HS-27A (cell line): ENCODE data around the gene TMEM92.
"Not testable (repeated sequence)": the region's sequence is repeated elsewhere in the genome, so short reads cannot be mapped to it uniquely, and the experiment has no call there.

Experiments used
- DNase-seq: peaks from one replicate; pipeline ENCODE4 v3.0.0-alpha.2; 2012; ENCODE audit warnings: low read depth, missing footprints

The TMEM92 gene

DNA sequence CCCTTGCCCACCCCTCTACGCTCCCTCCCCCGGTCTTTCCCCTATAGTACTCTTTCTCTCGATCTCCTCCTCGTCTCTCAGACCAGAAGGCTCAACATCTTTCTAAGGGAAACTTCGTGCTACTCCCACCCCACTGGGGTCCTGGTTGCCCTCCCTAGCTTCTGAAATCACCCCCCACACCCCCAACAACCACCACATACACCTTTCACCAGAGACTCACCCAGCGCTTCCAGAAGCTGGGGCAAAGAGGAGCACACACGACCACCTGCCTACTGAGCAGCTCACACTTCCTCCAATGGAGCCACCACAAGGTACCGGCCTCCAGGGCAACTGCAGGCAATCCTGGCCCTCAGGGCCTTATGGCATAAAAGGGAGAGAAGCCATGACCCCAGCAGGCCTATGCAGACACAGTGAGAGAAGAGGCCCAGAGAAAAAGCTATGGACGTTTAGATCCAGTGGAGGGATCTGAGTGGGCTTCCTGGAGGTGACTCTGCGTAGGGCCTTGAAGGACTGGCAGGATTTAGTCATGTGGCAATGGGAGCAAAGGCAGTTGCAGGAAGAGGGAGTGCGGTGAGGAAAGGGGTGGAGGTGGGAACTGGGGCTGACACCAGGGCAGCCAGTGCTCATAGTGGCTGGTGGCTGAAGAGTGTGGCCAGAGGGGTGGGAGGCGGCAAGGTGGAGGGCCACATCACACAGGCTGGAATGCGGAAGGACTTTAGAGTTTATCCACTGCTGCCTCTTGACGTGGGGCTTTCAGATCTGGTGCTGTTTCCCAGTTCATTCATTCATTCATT is 12.1 kb upstream of the TMEM92 start:
- no peak for DNase-seq

DNA sequence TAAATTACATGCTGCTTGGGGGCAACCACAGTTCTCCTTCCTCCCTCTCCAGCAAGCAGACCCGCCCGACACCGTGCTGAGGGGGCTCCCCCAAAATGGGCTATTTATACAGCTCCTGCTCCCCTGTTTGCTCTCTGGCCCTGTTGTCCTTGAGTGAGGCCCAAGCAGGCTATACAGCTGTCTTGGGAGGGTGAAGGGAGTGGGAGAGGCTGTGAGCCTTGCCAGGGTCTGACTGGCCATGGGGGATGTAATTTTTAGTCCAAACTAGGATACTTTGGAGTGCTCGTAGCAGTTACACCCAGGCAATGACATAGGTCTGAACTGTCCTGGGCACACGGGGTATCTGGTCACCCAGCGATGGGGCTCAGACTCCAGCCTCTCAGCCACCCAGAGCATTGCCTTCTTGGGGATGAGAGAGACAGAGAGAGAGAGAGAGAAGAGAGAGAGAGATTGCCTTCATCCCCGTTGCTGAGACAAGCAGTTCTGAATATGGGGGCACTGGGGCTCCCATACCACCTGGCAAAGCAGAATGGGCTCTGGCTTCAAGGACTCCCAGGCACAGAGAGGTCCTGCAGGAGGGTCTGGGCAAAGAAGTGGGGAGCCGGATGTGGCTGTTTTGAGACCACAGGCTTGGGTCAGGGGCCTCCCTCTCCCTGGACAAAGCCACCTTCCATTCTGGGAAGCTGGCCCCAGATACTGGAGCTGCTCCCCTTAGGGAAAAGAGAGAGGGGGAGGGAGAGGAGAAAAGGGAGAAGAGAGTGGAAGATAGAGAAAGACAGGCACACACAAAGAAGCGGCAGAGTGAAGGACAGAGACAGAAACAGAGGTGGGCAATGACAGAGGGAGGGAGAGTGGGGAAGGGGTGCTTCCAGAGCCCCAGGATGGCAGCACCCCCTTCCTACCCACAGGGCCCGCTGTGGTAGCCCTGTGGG is 10.7 kb upstream of the TMEM92 start:
- DNase-seq, result no peak

GRCh38 chr17:50264263-50265113 is 9.8 kb upstream of the TMEM92 start:
- DNase-seq, result no peak

- no peak for DNase-seq
Observed at GRCh38 chr17:50265212-50265611, 9.1 kb upstream of the TMEM92 start.

DNA sequence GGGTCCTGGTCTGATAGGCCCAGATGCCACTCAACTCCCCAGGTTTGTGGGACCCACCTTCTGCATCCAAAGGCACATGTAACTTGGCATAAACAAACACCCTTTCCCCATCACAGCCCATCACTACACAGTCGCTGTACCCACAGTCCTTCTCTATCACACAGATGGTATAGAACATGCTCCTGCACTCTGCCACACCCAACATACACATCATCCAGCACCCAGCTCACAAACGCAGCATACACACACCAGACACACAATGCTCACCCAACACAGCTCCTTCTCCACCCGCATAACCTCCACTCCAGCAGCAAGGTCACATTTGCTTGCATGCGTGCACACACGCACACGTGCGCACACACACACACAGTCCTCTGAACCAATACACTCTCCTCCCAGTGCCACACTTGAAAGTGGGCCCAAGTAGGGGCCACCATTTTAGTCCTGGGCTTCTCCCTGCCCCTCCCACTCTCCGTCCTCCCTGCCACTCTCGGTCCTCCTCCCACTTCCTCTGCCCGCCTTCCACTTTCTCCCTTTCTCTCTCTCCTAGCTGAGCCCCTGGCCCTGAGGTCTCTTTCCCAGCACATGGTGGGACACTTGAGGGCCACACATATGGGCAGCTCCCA is 8.5 kb upstream of the TMEM92 start:
- DNase-seq, result no peak

- DNase-seq, result peak; percentile 45
Observed at GRCh38 chr17:50266384-50267073, 7.7 kb upstream of the TMEM92 start.

DNA sequence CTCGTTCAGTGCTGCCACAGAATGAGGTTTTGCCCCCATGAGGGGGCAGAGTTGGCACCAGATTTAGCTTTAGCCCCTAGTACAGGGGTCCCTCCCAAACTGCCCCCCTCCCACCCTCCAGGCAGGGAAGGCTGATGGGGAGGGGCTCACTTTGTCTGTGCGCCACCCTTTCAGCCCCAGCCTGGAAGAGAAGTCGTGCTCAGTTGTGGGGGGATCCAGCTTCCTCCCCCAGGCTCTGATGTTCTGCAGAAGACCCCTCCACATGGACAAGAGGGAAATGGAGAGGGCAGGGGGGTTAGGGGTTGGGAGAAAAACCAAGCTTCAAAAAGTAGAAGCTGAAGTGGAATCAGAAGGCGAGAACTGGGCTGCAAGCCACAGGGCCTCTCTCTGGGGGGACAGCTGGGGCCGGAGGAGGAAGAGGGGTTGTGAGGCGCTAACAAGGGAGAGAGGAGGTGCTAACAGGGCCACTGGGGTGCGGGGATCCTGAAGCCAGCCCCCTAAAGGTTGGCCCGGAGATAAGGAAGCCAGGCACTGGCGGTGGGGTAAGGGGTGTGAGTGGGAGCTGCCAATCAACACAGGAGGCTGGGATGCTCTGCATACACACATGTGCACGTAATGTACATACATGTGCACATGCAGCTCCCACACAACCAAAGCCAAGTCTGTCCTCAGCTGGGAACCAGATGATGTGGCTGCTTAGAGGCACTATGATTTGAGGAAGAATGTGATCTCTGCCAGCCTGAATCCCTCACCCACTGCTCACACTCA is 7.0 kb upstream of the TMEM92 start:
- no peak for DNase-seq

GRCh38 chr17:50268026-50268425 is 6.2 kb upstream of the TMEM92 start:
- no peak for DNase-seq

- no peak for DNase-seq
Observed at GRCh38 chr17:50268743-50269275, 5.5 kb upstream of the TMEM92 start.

DNA sequence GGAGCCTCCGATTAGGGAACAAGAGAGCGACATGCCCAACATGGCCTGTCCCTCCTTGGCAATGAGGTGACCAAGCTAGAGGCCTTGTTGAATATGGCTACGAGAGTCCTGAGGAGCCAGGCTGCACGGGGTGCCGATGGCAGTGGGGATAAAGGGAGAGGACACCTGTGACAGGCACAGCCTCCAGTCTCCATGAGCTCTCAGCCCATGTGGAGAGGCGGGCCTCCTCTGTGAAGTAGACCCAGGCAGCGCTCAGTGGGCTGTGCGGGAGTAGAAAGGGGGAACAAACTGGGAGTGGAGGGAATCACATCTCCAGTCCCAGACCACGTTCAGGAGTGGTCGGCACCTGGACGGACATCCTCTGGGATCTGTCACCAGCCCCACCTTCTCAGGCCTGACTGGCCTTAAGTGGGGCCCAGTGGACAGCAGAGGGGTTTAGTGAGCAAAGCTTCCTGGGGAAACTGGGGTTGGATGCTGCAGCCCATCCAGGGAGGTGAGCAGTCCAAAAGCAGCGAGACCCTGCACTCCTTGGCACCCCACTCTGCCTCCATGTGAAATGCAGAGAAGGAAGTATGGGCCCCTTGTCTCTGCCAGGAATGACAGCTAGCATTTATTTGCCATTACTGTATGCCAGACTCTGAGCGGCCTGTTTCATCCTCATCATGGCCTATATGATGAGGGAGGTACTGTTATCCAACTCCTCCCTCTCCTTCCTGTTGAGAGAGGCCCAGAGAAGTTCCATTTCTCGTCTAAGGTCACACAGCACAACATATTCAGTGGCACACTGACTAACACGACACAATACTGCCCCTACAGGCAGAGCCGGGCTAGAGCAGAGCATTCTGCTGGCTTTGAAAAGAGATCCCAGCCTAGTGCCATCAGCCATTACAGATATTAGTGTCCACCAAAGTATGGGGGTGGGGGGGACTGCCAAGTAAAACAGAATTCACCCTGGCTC is 4.5 kb upstream of the TMEM92 start:
- DNase-seq, result peak; percentile 56

DNA sequence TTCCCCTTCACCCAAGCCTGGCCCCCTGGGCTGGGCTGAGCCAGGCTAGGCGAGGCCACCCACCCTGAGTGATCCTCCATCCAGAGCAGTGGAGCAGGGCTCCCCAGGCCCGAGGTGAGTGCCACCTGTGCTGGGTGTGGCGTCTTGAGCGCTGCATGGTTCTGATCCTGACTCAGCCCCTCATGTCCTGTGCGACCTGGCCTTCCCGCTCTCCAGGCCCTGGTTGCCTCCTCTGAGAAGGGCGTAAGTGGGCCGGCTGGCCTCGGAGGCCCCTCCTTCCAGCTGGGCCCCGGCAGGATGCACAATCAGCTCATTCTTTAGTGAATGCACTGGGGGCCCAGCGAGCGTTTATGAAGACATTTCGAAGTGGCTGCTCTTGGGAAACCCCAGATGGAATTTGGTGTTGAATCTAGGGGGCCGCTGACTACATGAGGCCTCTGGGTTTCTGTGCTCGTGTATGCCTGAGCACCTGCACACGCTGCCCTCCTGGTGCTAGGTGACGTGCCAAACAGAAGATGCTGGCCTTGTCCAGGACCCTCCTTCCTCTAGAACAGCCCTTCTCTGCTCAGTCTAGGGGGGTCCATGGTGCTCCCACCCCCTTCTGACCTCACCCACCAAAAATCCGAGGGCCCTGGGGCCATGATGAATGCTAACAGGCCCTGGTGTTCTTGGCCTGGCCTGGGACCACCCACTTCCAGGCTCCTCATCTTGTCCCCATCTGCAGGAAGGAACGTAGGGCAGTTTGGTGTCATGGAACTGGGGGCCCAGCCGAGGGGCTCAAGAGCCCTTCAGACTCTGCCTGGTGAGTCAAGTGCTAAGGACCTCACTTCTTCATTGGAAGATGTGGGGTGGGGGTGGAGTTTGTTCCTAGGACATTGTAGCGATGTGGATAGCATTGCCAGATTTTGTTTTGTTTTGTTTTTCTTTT is 3.6 kb upstream of the TMEM92 start:
- no peak for DNase-seq

DNA sequence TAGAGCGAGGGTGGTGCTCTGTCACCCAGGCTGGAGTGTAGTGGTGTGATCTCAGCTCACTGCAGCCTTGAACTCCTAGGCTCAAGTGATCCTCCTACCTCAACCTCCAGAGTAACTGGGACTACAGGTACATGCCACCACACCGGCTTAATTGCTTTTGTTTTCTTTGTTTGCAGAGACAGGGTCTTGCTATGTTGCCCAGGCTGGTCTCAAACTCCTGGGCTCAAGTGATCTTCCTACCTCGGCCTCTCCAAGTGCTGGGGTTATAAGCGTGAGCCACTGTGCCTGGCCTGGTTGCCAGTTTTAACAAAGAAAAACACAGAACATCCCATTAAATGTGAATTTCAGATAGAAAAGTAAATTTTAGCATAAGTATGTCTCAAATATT is 2.9 kb upstream of the TMEM92 start:
- DNase-seq, result not testable (repeated sequence)

DNA sequence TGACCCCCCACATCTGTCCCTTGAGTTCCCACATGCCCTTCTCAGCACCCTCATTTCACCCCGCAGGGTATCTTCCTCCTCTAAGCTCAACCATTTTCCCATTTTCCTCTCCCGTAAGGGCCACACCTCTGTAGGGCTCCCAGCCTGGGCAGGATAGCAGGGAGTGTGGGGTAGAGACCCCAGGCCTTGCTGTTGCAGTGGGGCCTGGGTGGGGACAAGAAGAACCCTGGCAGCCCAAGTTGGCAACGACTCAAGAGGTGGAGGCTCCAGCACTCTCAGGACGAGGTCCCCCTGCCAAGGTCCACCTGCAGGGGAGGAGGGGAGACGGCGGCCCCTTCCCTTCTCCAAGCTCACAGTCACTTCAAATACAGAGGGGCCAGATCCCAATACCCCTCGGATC is 2.0 kb upstream of the TMEM92 start:
- DNase-seq, result no peak

DNA sequence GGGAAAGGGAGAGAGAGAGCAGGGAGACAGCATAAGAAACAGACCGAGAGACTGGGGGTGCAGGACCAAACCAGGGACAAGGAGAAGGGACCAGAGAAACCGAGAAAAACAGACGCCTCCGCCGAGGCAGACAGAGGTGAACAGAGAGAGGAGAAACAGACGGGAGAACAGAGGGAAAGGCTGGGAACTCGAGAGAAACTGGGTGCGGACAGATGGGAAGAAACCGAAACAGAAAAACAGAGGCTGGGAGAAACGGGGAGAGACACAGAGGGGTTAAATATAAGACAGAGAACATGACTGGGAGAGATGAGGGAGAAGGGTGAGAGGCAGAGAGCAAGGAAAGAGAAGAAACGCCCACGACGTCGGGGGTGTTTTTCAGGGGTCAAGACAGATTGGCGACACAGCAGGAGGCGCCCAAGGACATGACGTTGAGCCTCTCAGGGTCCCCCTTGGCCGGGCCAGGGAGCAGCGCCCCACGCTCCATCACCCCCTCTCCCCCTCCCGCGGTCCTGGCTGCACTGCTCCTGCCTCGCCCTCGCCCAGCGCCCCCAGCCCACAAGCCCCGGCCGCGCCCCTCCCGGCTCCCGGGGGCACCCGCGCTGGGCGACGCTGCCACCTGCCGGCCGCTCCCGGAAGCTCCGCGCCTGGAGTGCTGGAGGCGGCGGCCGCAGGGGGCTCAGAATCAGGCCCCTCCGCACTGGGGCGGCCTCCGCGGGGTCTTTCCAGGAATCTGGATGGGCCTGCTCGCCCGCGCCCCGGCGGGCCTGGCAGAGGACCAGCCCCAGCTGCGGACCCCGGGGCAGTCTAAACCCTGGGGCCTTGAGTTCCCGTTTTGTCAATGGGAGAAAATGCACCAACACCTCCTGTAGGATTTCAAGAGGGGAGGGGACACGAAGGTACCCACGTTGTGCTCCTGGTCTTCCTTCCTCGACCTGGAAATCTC is 1.3 kb upstream of the TMEM92 start:
- no peak for DNase-seq

DNA sequence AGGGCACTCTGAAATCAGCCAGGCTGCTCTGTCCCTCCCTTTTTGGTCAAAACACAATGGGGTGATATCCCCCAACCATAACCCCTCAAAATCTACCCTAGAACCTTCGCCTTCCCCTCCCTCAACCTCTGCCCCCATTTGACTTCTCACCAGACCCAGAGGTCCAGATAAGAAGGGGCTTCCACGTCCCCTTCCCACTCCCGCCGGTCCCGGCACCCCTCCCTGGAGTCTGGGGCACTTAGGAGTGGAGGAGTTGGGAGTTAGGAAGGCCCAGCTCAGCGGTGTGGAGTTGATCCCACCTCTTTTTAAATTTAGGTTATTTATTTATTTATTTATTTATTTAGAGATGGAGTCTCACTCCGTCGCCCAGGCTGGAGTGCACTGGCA is 619 bp upstream of the TMEM92 start:
- no peak for DNase-seq

- DNase-seq, result no peak
Observed at GRCh38 chr17:50274897-50275221, 593 bp downstream of the TMEM92 start.

DNA sequence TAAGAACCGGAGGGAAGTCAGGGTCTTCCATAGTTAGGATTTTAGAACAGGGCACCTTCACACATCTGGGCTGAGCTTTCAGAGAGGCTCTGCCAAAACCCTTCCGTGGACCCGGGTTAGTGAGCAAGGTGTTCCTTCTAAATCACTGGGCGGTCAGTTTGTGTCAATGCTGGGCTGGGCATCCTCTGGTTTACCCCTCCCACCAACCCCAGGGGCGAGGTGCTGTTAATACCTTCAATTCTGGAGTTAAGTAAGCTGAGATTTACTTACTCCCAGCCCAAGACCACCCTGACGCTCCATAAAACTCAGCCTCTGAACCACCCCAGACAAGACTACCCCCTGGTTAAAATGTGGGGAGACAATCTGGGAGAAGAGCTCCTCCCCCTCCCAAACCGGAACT is 1.0 kb downstream of the TMEM92 start:
- no peak for DNase-seq
